ENCODE results near the gene TBCD.
"Not testable (repeated sequence)": the region's sequence is repeated elsewhere in the genome, so short reads cannot be mapped to it uniquely, and the experiment has no call there.

Gene TBCD

GRCh38 chr17:82940226-82941020 lies 188.6 kb downstream of the TBCD start:
- DNase-seq (ENCODE audit: low read depth in 2 of 2): no peak

- no peak for DNase-seq (ENCODE audit: low read depth in 2 of 2)
Observed at GRCh38 chr17:82941021-82942001, 189.4 kb downstream of the TBCD start.

GRCh38 chr17:82942166-82943130 lies 190.6 kb downstream of the TBCD start:
- DNase-seq (ENCODE audit: low read depth in 2 of 2): no peak

GRCh38 chr17:82943339-82943738 lies 191.5 kb downstream of the TBCD start:
- DNase-seq (ENCODE audit: low read depth in 2 of 2): no peak

GRCh38 chr17:82943751-82944150 lies 191.9 kb downstream of the TBCD start:
- DNase-seq (ENCODE audit: low read depth in 2 of 2): no peak

GRCh38 chr17:82944990-82945389 lies 193.1 kb downstream of the TBCD start:
- DNase-seq (ENCODE audit: low read depth in 2 of 2): no peak

GRCh38 chr17:82946081-82946480 lies 194.2 kb downstream of the TBCD start:
- DNase-seq (ENCODE audit: low read depth in 2 of 2): no peak

- no peak for DNase-seq (ENCODE audit: low read depth in 2 of 2)
Observed at GRCh38 chr17:82947051-82947991, 195.5 kb downstream of the TBCD start.

GRCh38 chr17:82948081-82948511 lies 196.2 kb downstream of the TBCD start:
- no peak for DNase-seq (ENCODE audit: low read depth in 2 of 2)

- no peak for DNase-seq (ENCODE audit: low read depth in 2 of 2)
Observed at GRCh38 chr17:82948957-82949356, 197.1 kb downstream of the TBCD start.

- DNase-seq (ENCODE audit: low read depth in 2 of 2): no peak
Observed at GRCh38 chr17:82949361-82949760, 197.5 kb downstream of the TBCD start.

- DNase-seq (ENCODE audit: low read depth in 2 of 2): no peak
Observed at GRCh38 chr17:82949984-82950383, 198.1 kb downstream of the TBCD start.

GRCh38 chr17:82950525-82951102 lies 198.7 kb downstream of the TBCD start:
- DNase-seq (ENCODE audit: low read depth in 2 of 2): no peak

- DNase-seq (ENCODE audit: low read depth in 2 of 2): no peak
Observed at GRCh38 chr17:82952019-82952418, 200.2 kb downstream of the TBCD start.

- DNase-seq (ENCODE audit: low read depth in 2 of 2): not testable (repeated sequence)
Observed at GRCh38 chr17:82955106-82955505, 203.2 kb downstream of the TBCD start.

GRCh38 chr17:82955627-82956026 lies 203.8 kb downstream of the TBCD start:
- DNase-seq (ENCODE audit: low read depth in 2 of 2): not testable (repeated sequence)

GRCh38 chr17:82956146-82956725 lies 204.4 kb downstream of the TBCD start:
- no peak for DNase-seq (ENCODE audit: low read depth in 2 of 2)

- DNase-seq (ENCODE audit: low read depth in 2 of 2): no peak
Observed at GRCh38 chr17:82956726-82957468, 205.0 kb downstream of the TBCD start.

- DNase-seq (ENCODE audit: low read depth in 2 of 2): no peak
Observed at GRCh38 chr17:82957469-82957795, 205.6 kb downstream of the TBCD start.

Data from stimulated activated CD8-positive, alpha-beta memory T cell treated with anti-CD3 and anti-CD28 coated beads, Interleukin-15, amount 100 ng/mL, for 48 hours (primary cell).